Endothelial cell of umbilical vein (primary cell): ENCODE results near the gene MAP1LC3B2. TPM values are rescaled to one million over a fixed set of nuclear protein-coding genes. Genes with fewer than 3 reads are reported as not detected.

Experiments used
- BruUV-seq: library from RNA; stranded (reverse); fragments of 400-500 nt; replicated peaks from 2 replicates; lab custom pipeline; 2021; lab: Mats Ljungman, UMichigan
- CTCF ChIA-PET: fragments of 300-600, 350-600 bp; sonication (Branson Sonifier 250); formaldehyde crosslinking; loops from one replicate; lab custom pipeline; 2021; ENCODE audit warnings: antibody characterized with exemption, inconsistent platforms; lab: Charles Lee
- POLR2A ChIA-PET: fragments of 300-600, 350-600 bp; sonication (Branson Sonifier 250); formaldehyde crosslinking; loops from one replicate; lab custom pipeline; 2021; ENCODE audit warnings: antibody characterized with exemption, inconsistent platforms; lab: Charles Lee
- DNase-seq: peaks from one replicate; pipeline ENCODE4 v3.0.0-alpha.2; 2011; ENCODE audit warnings: low read depth, low spot score
- FAIRE-seq: peaks from 2 replicates; lab custom pipeline; 2011; peaks lifted over from hg19 to GRCh38; lab: Jason Lieb, UNC
- H2AFZ ChIP-seq: 2 replicates; pipeline ENCODE4 v1.6.0; 2012; ENCODE audit warnings: low read depth, low read length, control low read depth, inconsistent platforms
- H3K27ac ChIP-seq: 2 replicates; pipeline ENCODE4 v1.5.1; 2011; ENCODE audit warnings: low read depth, mild to moderate bottlenecking, control low read depth, low read length, moderate library complexity; ENCODE audit not compliant: insufficient read depth
- H3K27me3 ChIP-seq, 2 experiments: 2 replicates each; pipeline versions ENCODE4 v1.6.0 to v1.6.1; 2011; ENCODE audit warnings: low read length in 2 of 2, mixed read lengths in 1 of 2; ENCODE audit not compliant: control insufficient read depth in 2 of 2, insufficient read depth in 2 of 2
- H3K36me3 ChIP-seq, 2 experiments: 2 replicates in 1 of 2; 3 replicates in 1 of 2; pipeline ENCODE4 v1.5.1; 2011; ENCODE audit warnings: low read length in 2 of 2, mild to moderate bottlenecking in 1 of 2, moderate library complexity in 1 of 2; ENCODE audit not compliant: control insufficient read depth in 2 of 2, insufficient read depth in 2 of 2; ENCODE audit errors: extremely low read depth in 1 of 2
- H3K4me1 ChIP-seq: 3 replicates; pipeline ENCODE4 v1.5.1; 2011; ENCODE audit warnings: mild to moderate bottlenecking, low read length; ENCODE audit not compliant: control insufficient read depth, insufficient read depth; ENCODE audit errors: extremely low read depth
- H3K4me2 ChIP-seq: 2 replicates; pipeline ENCODE4 v1.6.1; 2011; ENCODE audit warnings: low read length, control low read depth, mixed read lengths; ENCODE audit not compliant: insufficient read depth
- H3K4me3 ChIP-seq, 3 experiments: fragments of 200-600 bp in 1 of 3; sonication (generic), shearing (Covaris generic) in 1 of 3; replicated peaks in 1 of 3; 2 replicates each; pipeline ENCODE4 v1.5.1; 2011 to 2016; ENCODE audit warnings: control low read depth in 3 of 3, low read length in 3 of 3, mild to moderate bottlenecking in 2 of 3, inconsistent platforms in 1 of 3, low read depth in 1 of 3, moderate library complexity in 1 of 3; ENCODE audit not compliant: insufficient read depth in 1 of 3
- H3K79me2 ChIP-seq: 2 replicates; pipeline ENCODE4 v1.6.0; 2012; ENCODE audit warnings: low read length, inconsistent platforms; ENCODE audit not compliant: control insufficient read depth, insufficient read depth
- H3K9ac ChIP-seq: replicated peaks from 2 replicates; pipeline ENCODE3; 2011; ENCODE audit warnings: low read length, control low read depth; ENCODE audit not compliant: insufficient read depth; ENCODE audit errors: extremely low read depth
- H3K9me1 ChIP-seq: replicated peaks from 3 replicates; pipeline ENCODE4 v1.6.0; 2011; ENCODE audit warnings: mild to moderate bottlenecking, low read length; ENCODE audit not compliant: control insufficient read depth, insufficient read depth; ENCODE audit errors: extremely low read depth
- H3K9me3 ChIP-seq: replicated peaks from 2 replicates; pipeline ENCODE4 v1.5.1; 2012; ENCODE audit warnings: low read length, inconsistent platforms; ENCODE audit not compliant: control insufficient read depth, insufficient read depth
- H4K20me1 ChIP-seq: replicated peaks from 2 replicates; pipeline ENCODE3; 2011; ENCODE audit warnings: mild to moderate bottlenecking, low read length; ENCODE audit not compliant: control insufficient read depth, insufficient read depth; ENCODE audit errors: extremely low read depth
- EZH2 ChIP-seq: IDR thresholded peaks from 2 replicates; pipeline ENCODE4 v1.6.1; 2012; ENCODE audit warnings: borderline replicate concordance, low read depth, mild to moderate bottlenecking, moderate library complexity, low read length, inconsistent platforms; ENCODE audit not compliant: severe bottlenecking
- GATA2 ChIP-seq: IDR thresholded peaks from 2 replicates; pipeline ENCODE4 v1.7.0; 2011; ENCODE audit warnings: low read depth, mild to moderate bottlenecking, moderate library complexity, mixed read lengths, low read length; ENCODE audit not compliant: insufficient read length, insufficient read depth
- JUN ChIP-seq: IDR thresholded peaks from 2 replicates; pipeline ENCODE4 v1.6.1; 2011; ENCODE audit warnings: borderline replicate concordance, low read depth; ENCODE audit not compliant: insufficient read length, insufficient read depth
- MYC ChIP-seq: IDR thresholded peaks from one replicate; pipeline ENCODE4 v1.6.1; 2011; ENCODE audit warnings: mild to moderate bottlenecking, low read depth, low read length
- POLR2A ChIP-seq: IDR thresholded peaks from 2 replicates; pipeline ENCODE4 v1.6.1; 2012; ENCODE audit warnings: low read depth, mild to moderate bottlenecking, control low read depth, low read length
- POLR2AphosphoS5 ChIP-seq: IDR thresholded peaks from 2 replicates; pipeline ENCODE4 v1.6.1; 2012; ENCODE audit warnings: low read depth, mild to moderate bottlenecking, control low read depth, low read length, moderate library complexity; ENCODE audit not compliant: insufficient read depth
- dilution Hi-C: fragments of 300-500 bp; cut with MboI; formaldehyde crosslinking; loops from one replicate; pipeline ENCODE4 v1.15.0; 2019; ENCODE audit warnings: low sequenced_read_pairs; ENCODE audit not compliant: extremely low pct_ligation_motif_present
- intact Hi-C: fragments of 100-400 bp; cut with micrococcal nuclease; formaldehyde crosslinking; loops from one replicate; pipeline ENCODE4 v1.10.0; 2022
- polyA plus RNA-seq, 4 experiments: library from polyadenylated mRNA; depleted of rRNA in 3 of 4; stranded (reverse) in 3 of 4; unstranded in 1 of 4; fragments of >200 nt; gene quantifications; 2 replicates each; pipeline versions ENCODE4 v1.2.1 to v1.2.3, GENCODE V29; 2011 to 2012; ENCODE audit warnings: missing spikeins in 1 of 4
- total RNA-seq: library from RNA; stranded (reverse); gene quantifications from 2 replicates; pipeline ENCODE4 v1.2.3, GENCODE V29; 2021
- TF ChIP-seq, protein P1 (sequence below): IDR thresholded peaks from 2 replicates; pipeline ENCODE4 v1.6.1; 2011; ENCODE audit not compliant: insufficient read depth, insufficient read length
- TF ChIP-seq, protein P2 (sequence below), 2 donors: IDR thresholded peaks; 1 replicate in 1 of 2; 2 replicates in 1 of 2; pipeline ENCODE4 v1.5.1; 2011; ENCODE audit warnings: low read length in 2 of 2, mild to moderate bottlenecking in 2 of 2, moderate library complexity in 2 of 2, control low read depth in 1 of 2, inconsistent platforms in 1 of 2, low read depth in 1 of 2; ENCODE audit not compliant: insufficient read depth in 1 of 2; ENCODE audit errors: extremely low read depth in 1 of 2

MAP1LC3B2 gene
- total and polyA plus RNA-seq, 2 donors (not counting 3 experiments of a cell fraction or from before 2014, with no cell fraction given) = 0.32 to 4.1 TPM

DNA sequence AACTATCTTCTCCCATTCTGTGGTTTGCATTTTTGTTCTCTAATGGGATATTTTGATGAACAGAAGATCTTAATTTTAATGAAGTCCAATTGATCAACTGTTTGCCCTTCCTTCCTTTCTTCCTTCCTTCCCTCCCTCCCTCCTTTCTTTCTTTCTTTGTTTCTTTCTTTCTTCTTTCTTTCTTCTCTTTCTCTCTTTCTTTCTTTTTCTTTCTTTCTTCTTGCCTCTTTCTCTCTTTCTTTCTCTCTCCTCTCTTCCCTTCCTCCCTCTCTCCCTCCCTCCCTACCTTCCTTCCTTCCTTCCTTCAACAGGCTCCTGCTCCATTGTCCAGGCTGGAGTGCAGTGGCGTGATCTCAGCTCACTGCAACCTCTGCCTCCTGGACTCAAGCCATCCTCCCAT lies 18.9 kb downstream of the MAP1LC3B2 start:
- no TSS peak for BruUV-seq
- no peaks in the 10 kb centered on the region for H3K9me1 ChIP-seq
- CTCF ChIA-PET = interaction anchor here (1.3 kb wide), 1 partner anchor 10 kb away, joined by 4 read pairs; no protein-coding TSS in a partner anchor
- H3K9ac ChIP-seq = no peak overlapping the region
- H4K20me1 ChIP-seq = no peaks in the 10 kb centered on the region
- no peak overlapping the region for H2AFZ ChIP-seq
- POLR2A ChIA-PET = no interaction called here
- H3K9me3 ChIP-seq = no peaks in the 10 kb centered on the region
- H3K4me1 ChIP-seq = no peaks in the 10 kb centered on the region
- no peak overlapping the region for H3K4me2 ChIP-seq
- intact Hi-C loops = no loop called here
- peaks cover 0 to 1% of the 10 kb centered on the region in 2 experiments for H3K27me3 ChIP-seq
- H3K36me3 ChIP-seq = no peaks in the 10 kb centered on the region
- dilution Hi-C loops = no loop called here
- TF ChIP-seq MYC (no peak), POLR2A (no peak), JUN (no peak), GATA2 (no peak), POLR2AphosphoS5 (no peak), EZH2 (no peak)
- TF ChIP-seq, protein P1, sequence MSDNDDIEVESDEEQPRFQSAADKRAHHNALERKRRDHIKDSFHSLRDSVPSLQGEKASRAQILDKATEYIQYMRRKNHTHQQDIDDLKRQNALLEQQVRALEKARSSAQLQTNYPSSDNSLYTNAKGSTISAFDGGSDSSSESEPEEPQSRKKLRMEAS = no peak
- TF ChIP-seq, protein P2, sequence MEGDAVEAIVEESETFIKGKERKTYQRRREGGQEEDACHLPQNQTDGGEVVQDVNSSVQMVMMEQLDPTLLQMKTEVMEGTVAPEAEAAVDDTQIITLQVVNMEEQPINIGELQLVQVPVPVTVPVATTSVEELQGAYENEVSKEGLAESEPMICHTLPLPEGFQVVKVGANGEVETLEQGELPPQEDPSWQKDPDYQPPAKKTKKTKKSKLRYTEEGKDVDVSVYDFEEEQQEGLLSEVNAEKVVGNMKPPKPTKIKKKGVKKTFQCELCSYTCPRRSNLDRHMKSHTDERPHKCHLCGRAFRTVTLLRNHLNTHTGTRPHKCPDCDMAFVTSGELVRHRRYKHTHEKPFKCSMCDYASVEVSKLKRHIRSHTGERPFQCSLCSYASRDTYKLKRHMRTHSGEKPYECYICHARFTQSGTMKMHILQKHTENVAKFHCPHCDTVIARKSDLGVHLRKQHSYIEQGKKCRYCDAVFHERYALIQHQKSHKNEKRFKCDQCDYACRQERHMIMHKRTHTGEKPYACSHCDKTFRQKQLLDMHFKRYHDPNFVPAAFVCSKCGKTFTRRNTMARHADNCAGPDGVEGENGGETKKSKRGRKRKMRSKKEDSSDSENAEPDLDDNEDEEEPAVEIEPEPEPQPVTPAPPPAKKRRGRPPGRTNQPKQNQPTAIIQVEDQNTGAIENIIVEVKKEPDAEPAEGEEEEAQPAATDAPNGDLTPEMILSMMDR (IDR thresholded peaks at IDR 0.05; ENCODE audit: extremely low read depth in 1 of 2, insufficient read depth in 1 of 2, low read depth in 1 of 2, low read length in 2 of 2) = no peak
- no peak overlapping the region for H3K27ac ChIP-seq
- FAIRE-seq (no peak), DNase-seq (no peak)
- no peak overlapping the region for H3K4me3 ChIP-seq
- no peaks in the 10 kb centered on the region for H3K79me2 ChIP-seq
